Transverse colon (tissue), 4 donors: ENCODE results near the gene FAM110A. TPM values are rescaled to one million over a fixed set of nuclear protein-coding genes. Genes with fewer than 3 reads are reported as not detected.

Experiments
- DNase-seq: peaks from one replicate; pipeline ENCODE4 v3.0.0-alpha.2; 2019
- H3K27ac ChIP-seq, 4 donors: fragments of 200-600 bp; sonication (generic); 2 replicates each; pipeline ENCODE4 v1.5.1; 2016 to 2018; ENCODE audit warnings: inconsistent platforms in 4 of 4
- H3K27me3 ChIP-seq: fragments of 200-600 bp; sonication (generic); 2 replicates; pipeline ENCODE4 v1.5.1; 2017; ENCODE audit warnings: inconsistent platforms
- H3K36me3 ChIP-seq, 4 donors: fragments of 200-600 bp; sonication (generic); 2 replicates each; pipeline ENCODE4 v1.5.1; 2017 to 2019; ENCODE audit warnings: inconsistent platforms in 4 of 4
- H3K4me1 ChIP-seq, 4 donors: fragments of 200-600 bp; sonication (generic); 2 replicates each; pipeline ENCODE4 v1.5.1; 2017 to 2020; ENCODE audit warnings: inconsistent platforms in 4 of 4
- H3K4me3 ChIP-seq, 4 donors: fragments of 200-600 bp; sonication (generic); 1 replicate in 1 of 4; 2 replicates in 3 of 4; pipeline versions ENCODE4 v1.5.1 to v1.6.1; 2017 to 2019; ENCODE audit warnings: inconsistent platforms in 4 of 4
- H3K9me3 ChIP-seq, 2 donors: fragments of 200-600 bp; sonication (generic); 2 replicates each; pipeline ENCODE4 v1.5.1; 2017 to 2019; ENCODE audit warnings: inconsistent platforms in 2 of 2
- CTCF ChIP-seq, 5 experiments: fragments of 200-600 bp in 3 of 5; fragments of 450-650 bp in 2 of 5; sonication (generic) in 3 of 5; IDR thresholded peaks; 1 replicate in 2 of 5; 2 replicates in 3 of 5; pipeline ENCODE4 v1.5.1; 2016 to 2017; ENCODE audit warnings: antibody characterized with exemption in 5 of 5, inconsistent platforms in 3 of 5, mild to moderate bottlenecking in 2 of 5, moderate library complexity in 1 of 5
- EP300 ChIP-seq: sonication (generic); formaldehyde crosslinking; IDR thresholded peaks from one replicate; pipeline ENCODE4 v1.6.1; 2017; ENCODE audit warnings: antibody characterized with exemption, low read depth
- POLR2A ChIP-seq: fragments of 450-650 bp; IDR thresholded peaks from one replicate; pipeline ENCODE4 v1.6.1; 2016; ENCODE audit warnings: antibody characterized with exemption, mild to moderate bottlenecking, moderate library complexity
- POLR2AphosphoS5 ChIP-seq, 3 donors: sonication (generic); formaldehyde crosslinking; IDR thresholded peaks; one replicate each; pipeline ENCODE4 v1.6.1; 2016; ENCODE audit warnings: antibody characterized with exemption in 3 of 3
- WGBS, 2 donors: methylation state at CpG; one replicate each; pipeline ENCODE4 v1.1.5; 2018; ENCODE audit warnings: low coverage in 1 of 2; 5-methylcytosine and 5-hydroxymethylcytosine counted together
- in situ Hi-C, 4 donors: fragments of 200-750 bp; cut with MboI; loops; one replicate each; pipeline versions ENCODE4 v1.15.0 to v1.15.1; 2017; ENCODE audit warnings: low sequenced_read_pairs in 3 of 4, low pct_ligation_motif_present in 1 of 4, low pct_unique_long_range_greater_than_20kb in 1 of 4
- intact Hi-C: fragments of 100-400 bp; cut with DNase I; formaldehyde crosslinking; loops from one replicate; pipeline ENCODE4 v1.15.1; 2023; ENCODE audit warnings: low total_unique reads
- total RNA-seq, 4 donors: library from RNA; depleted of rRNA; stranded (reverse); fragments of >200 nt; gene quantifications; one replicate each; pipeline ENCODE4 v1.1.0, GENCODE V29; 2016

FAM110A gene
- total RNA-seq, 4 donors from 2014 or later: 4.0 to 14.6 (median 6.9) TPM

GRCh38 chr20:873875-874607, 40.5 kb downstream of the FAM110A start:
- Histone ChIP-seq H3K9me3 (no peaks in the 10 kb centered on the region), H3K4me3 (no peak overlapping the region), H3K27me3 (peaks cover 3% of the 10 kb centered on the region), H3K4me1 (no peaks in the 10 kb centered on the region), H3K27ac (no peak overlapping the region), H3K36me3 (no peaks in the 10 kb centered on the region)
- in situ Hi-C loops: no loop called here
- WGBS, 2 donors: 66% methylated on average over 10 of the region's 10 CpGs; no CpG with 5 or more reads in 1 of the 2 donors
- intact Hi-C loops: no loop called here
- TF ChIP-seq POLR2A: no peak
- TF ChIP-seq CTCF (IDR thresholded peaks at IDR 0.05): no peak
- no peak for TF ChIP-seq EP300
- TF ChIP-seq POLR2AphosphoS5 (IDR thresholded peaks at IDR 0.05): no peak
- DNase-seq: no peak

GRCh38 chr20:875115-875514, 41.6 kb downstream of the FAM110A start:
- TF ChIP-seq POLR2AphosphoS5 (IDR thresholded peaks at IDR 0.05) (no peak), POLR2A (no peak), CTCF (IDR thresholded peaks at IDR 0.05) (no peak), EP300 (no peak)
- no peaks in the 10 kb centered on the region for H3K36me3 ChIP-seq
- WGBS, 2 donors: 85% methylated on average over 4 of the region's 4 CpGs; no CpG with 5 or more reads in 1 of the 2 donors
- H3K9me3 ChIP-seq: no peaks in the 10 kb centered on the region
- H3K4me3 ChIP-seq: no peak overlapping the region
- peaks cover 3% of the 10 kb centered on the region for H3K27me3 ChIP-seq
- in situ Hi-C loops: no loop called here
- H3K27ac ChIP-seq: no peak overlapping the region
- intact Hi-C loops: no loop called here
- DNase-seq: no peak
- no peaks in the 10 kb centered on the region for H3K4me1 ChIP-seq

- Histone ChIP-seq H3K9me3 (no peaks in the 10 kb centered on the region), H3K4me1 (no peaks in the 10 kb centered on the region), H3K27me3 (no peaks in the 10 kb centered on the region), H3K36me3 (no peaks in the 10 kb centered on the region), H3K4me3 (no peak overlapping the region), H3K27ac (no peak overlapping the region)
- TF ChIP-seq EP300 (no peak), POLR2A (no peak)
- intact Hi-C loops (no loop called here), in situ Hi-C loops (no loop called here)
- no peak for DNase-seq
- 72% methylated on average over 7 of the region's 7 CpGs; no CpG with 5 or more reads in 1 of the 2 donors for WGBS, 2 donors
Observed at GRCh38 chr20:877814-878213, 44.3 kb downstream of the FAM110A start.

- Histone ChIP-seq H3K9me3 (no peaks in the 10 kb centered on the region), H3K27ac (no peak overlapping the region), H3K27me3 (peaks cover 7% of the 10 kb centered on the region), H3K4me3 (no peak overlapping the region), H3K36me3 (no peaks in the 10 kb centered on the region), H3K4me1 (no peaks in the 10 kb centered on the region)
- no peak for DNase-seq
- intact Hi-C loops: no loop called here
- TF ChIP-seq CTCF (IDR thresholded peaks at IDR 0.05) (no peak), POLR2AphosphoS5 (IDR thresholded peaks at IDR 0.05) (no peak), EP300 (no peak), POLR2A (no peak)
- in situ Hi-C loops: no loop called here
- WGBS, 2 donors: 62 to 79% methylated on average over 5 to 9 of the region's 9 CpGs
Observed at GRCh38 chr20:878511-879307, 45.2 kb downstream of the FAM110A start.
